Measurements from ENCODE around the gene IQCE. TPM values are rescaled to one million over a fixed set of nuclear protein-coding genes. Genes with fewer than 3 reads are reported as not detected.

IQCE gene
- total and polyA plus RNA-seq, 2 experiments from 2014 or later: 11.8 to 13.3 TPM

- Histone ChIP-seq H3K36me3 (replicated peaks; ENCODE audit: insufficient read depth, low read depth) (no peaks in the 10 kb centered on the region), H3K27ac (no peak overlapping the region), H3K9me2 (replicated peaks; ENCODE audit: insufficient read depth) (no peaks in the 10 kb centered on the region), H3K27me3 (no peaks in the 10 kb centered on the region), H3K79me2 (no peaks in the 10 kb centered on the region), H3K4me2 (no peak overlapping the region), H3K4me3 (no peak overlapping the region), H2AFZ (no peak overlapping the region), H4K20me1 (ENCODE audit: insufficient read depth, poor library complexity, severe bottlenecking) (no peaks in the 10 kb centered on the region), H3K4me1 (ENCODE audit: insufficient read depth) (no peaks in the 10 kb centered on the region), H3K9me3 (ENCODE audit: low read depth) (no peaks in the 10 kb centered on the region)
- WGBS (ENCODE audit: low lambda C conversion rate, missing lambda C conversion rate): 97% methylated on average over 7 of the region's 7 CpGs
- no peak for DNase-seq (ENCODE audit: low spot score)
- TF ChIP-seq EZH2 (IDR thresholded peaks at IDR 0.05; ENCODE audit: borderline replicate concordance) (no peak), EZH2phosphoT487 (IDR thresholded peaks at IDR 0.05; ENCODE audit: low read depth, severe bottlenecking, unreplicated experiment) (no peak)
These were observed 18.6 kb upstream of the IQCE start for GRCh38 chr7:2540133-2540532.

GRCh38 chr7:2540641-2541051 is 18.1 kb upstream of the IQCE start:
- WGBS (ENCODE audit: low lambda C conversion rate, missing lambda C conversion rate): 89% methylated on average over 12 of the region's 19 CpGs
- Histone ChIP-seq H3K9me2 (replicated peaks; ENCODE audit: insufficient read depth) (no peaks in the 10 kb centered on the region), H3K4me1 (ENCODE audit: insufficient read depth) (no peaks in the 10 kb centered on the region), H3K27me3 (no peaks in the 10 kb centered on the region), H3K27ac (no peak overlapping the region), H3K79me2 (no peaks in the 10 kb centered on the region), H2AFZ (no peak overlapping the region), H3K4me3 (no peak overlapping the region), H3K36me3 (replicated peaks; ENCODE audit: insufficient read depth, low read depth) (no peaks in the 10 kb centered on the region), H4K20me1 (ENCODE audit: insufficient read depth, poor library complexity, severe bottlenecking) (no peaks in the 10 kb centered on the region), H3K9me3 (ENCODE audit: low read depth) (no peaks in the 10 kb centered on the region), H3K4me2 (no peak overlapping the region)
- TF ChIP-seq EZH2phosphoT487 (IDR thresholded peaks at IDR 0.05; ENCODE audit: low read depth, severe bottlenecking, unreplicated experiment) (no peak), EZH2 (IDR thresholded peaks at IDR 0.05; ENCODE audit: borderline replicate concordance) (no peak)
- DNase-seq (ENCODE audit: low spot score): no peak

GRCh38 chr7:2541291-2542010 is 17.3 kb upstream of the IQCE start:
- Histone ChIP-seq H2AFZ (no peak overlapping the region), H3K4me3 (no peak overlapping the region), H3K79me2 (no peaks in the 10 kb centered on the region), H4K20me1 (ENCODE audit: insufficient read depth, poor library complexity, severe bottlenecking) (no peaks in the 10 kb centered on the region), H3K36me3 (replicated peaks; ENCODE audit: insufficient read depth, low read depth) (no peaks in the 10 kb centered on the region), H3K27ac (no peak overlapping the region), H3K9me3 (ENCODE audit: low read depth) (no peaks in the 10 kb centered on the region), H3K4me2 (no peak overlapping the region), H3K27me3 (no peaks in the 10 kb centered on the region), H3K9me2 (replicated peaks; ENCODE audit: insufficient read depth) (no peaks in the 10 kb centered on the region), H3K4me1 (ENCODE audit: insufficient read depth) (no peaks in the 10 kb centered on the region)
- TF ChIP-seq CTCF (IDR thresholded peaks at IDR 0.05; ENCODE audit: poor library complexity): no peak
- no peak for TF ChIP-seq EZH2 (IDR thresholded peaks at IDR 0.05; ENCODE audit: borderline replicate concordance)
- no peak for TF ChIP-seq EZH2phosphoT487 (IDR thresholded peaks at IDR 0.05; ENCODE audit: low read depth, severe bottlenecking, unreplicated experiment)
- no peak for DNase-seq (ENCODE audit: low spot score)
- 96% methylated on average over 26 of the region's 40 CpGs for WGBS (ENCODE audit: low lambda C conversion rate, missing lambda C conversion rate)

GRCh38 chr7:2542011-2542915 is 16.5 kb upstream of the IQCE start:
- WGBS (ENCODE audit: low lambda C conversion rate, missing lambda C conversion rate): 95% methylated on average over 23 of the region's 25 CpGs
- Histone ChIP-seq H3K27me3 (no peaks in the 10 kb centered on the region), H4K20me1 (ENCODE audit: insufficient read depth, poor library complexity, severe bottlenecking) (no peaks in the 10 kb centered on the region), H3K4me1 (ENCODE audit: insufficient read depth) (no peaks in the 10 kb centered on the region), H3K4me3 (no peak overlapping the region), H3K36me3 (replicated peaks; ENCODE audit: insufficient read depth, low read depth) (no peaks in the 10 kb centered on the region), H3K4me2 (no peak overlapping the region), H3K27ac (no peak overlapping the region), H3K79me2 (no peaks in the 10 kb centered on the region), H2AFZ (no peak overlapping the region), H3K9me3 (ENCODE audit: low read depth) (no peaks in the 10 kb centered on the region), H3K9me2 (replicated peaks; ENCODE audit: insufficient read depth) (no peaks in the 10 kb centered on the region)
- TF ChIP-seq EZH2 (IDR thresholded peaks at IDR 0.05; ENCODE audit: borderline replicate concordance): no peak
- no peak for TF ChIP-seq CTCF (IDR thresholded peaks at IDR 0.05; ENCODE audit: poor library complexity)
- TF ChIP-seq EZH2phosphoT487 (IDR thresholded peaks at IDR 0.05; ENCODE audit: low read depth, severe bottlenecking, unreplicated experiment): no peak
- no peak for DNase-seq (ENCODE audit: low spot score)
